Posterior cingulate gyrus (tissue), 11 donors: Measurements from ENCODE around the gene NRDC.
"Not testable (repeated sequence)": the region's sequence is repeated elsewhere in the genome, so short reads cannot be mapped to it uniquely, and the experiment has no call there.

ENCODE experiments used
- DNase-seq, 10 donors: peaks; one replicate each; pipeline versions ENCODE4 v3.0.0 to v3.0.0-alpha.2; 2020 to 2021; ENCODE audit warnings: mixed read lengths in 3 of 10
- intact Hi-C: fragments of 100-400 bp; cut with DNase I; formaldehyde crosslinking; loops from one replicate; pipeline ENCODE4 v1.15.1; 2023

The NRDC gene

DNA sequence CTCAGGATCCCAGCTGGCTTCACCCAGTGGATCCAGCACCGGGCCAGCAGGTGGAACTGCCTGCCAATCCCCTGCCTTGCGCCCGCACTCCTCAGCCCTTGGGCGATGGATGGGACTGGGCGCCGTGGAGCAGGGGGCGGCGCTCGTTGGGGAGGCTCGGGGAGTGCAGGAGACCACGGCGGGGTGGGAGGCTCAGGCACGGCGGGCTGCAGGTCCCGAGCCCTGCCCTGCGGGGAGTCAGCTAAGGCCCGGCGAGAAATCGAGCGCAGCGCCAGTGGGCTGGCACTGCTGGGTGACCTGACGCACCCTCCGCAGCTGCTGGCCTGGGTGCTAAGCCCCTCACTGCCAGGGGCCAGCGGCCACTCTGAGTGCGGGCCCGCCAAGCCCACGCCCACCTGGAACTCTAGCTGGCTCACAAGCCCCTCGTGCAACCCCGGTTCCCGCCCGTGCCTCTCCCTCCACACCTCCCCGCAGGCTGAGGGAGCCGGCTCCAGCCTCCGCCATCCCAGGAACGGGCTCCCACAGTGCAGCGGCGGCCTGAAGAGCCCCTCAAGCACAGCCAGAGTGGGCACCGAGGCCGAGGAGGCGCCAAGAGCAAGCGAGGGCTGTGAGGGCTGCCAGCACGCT, 31.1 kb downstream of the NRDC start:
- intact Hi-C loops = no loop called here
- no peak for DNase-seq

DNA sequence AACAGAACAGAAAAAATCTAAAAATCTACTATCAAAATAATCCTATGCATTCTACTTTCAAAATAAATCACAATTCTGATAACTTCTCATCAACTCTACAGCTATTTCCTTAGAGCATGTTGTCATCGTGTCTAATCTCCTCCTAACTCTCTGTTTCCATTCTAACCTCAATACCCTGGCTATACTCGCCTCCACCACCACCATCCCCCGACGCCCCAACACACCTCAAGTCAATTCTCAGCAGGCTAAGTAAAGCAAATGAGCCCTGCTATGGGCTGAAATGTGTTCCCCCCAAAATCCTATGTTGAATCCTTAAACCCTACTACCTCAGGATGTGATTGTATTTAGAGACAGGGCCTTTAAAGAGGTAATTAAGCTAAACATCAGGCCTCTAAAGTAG, 34.6 kb downstream of the NRDC start:
- intact Hi-C loops = no loop called here
- DNase-seq = no peak

DNA sequence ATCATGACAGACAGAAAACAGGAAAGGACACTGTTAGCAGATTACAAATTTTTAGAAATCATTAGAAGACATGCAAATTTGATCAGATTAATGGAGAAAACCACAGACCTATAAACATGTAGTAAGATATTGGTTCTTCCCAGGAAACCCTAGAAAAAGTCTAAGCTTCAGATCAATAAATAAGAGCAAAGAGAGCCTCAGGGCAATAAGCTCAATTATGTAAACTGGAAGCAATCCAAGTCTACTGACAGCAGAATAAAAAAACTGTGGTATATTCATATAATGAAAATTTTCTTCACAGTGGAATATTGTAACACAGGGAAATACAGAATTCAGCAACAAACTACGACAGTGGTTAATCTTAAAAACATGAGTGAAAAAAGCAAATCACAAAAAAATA, 36.3 kb downstream of the NRDC start:
- DNase-seq = no peak
- intact Hi-C loops = no loop called here

DNA sequence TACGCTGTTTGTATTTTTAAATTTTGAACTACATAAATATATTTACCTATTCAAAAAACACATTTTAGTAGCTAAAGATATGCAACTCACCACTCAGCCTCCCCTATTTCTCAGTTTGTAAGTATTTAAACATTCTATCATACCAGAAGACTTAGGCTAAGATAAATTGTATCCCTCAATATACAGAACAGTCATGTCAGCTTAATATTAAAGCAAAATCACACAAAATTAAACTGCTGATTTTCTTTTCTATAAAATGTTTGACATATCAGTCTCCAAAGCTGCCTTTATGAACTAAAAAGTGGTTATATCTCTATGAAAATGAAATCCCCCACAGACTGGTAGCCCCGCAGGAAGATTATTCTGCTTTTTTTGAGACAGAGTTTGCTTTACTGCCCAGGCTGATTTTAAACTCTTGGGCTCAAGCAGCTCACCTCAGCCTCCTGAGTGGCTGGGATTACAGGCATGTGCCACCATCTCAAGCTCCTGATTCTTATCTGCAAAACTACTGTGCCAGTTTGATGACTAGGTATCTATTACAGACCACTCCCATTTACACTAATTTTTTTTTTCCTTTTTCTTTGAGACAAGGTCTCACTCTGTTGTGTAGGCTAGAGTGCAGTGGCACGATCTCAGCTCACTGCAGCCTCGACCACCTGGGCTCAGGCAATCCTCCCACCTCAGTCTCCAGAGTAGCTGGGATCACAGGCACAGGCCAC, 37.6 kb downstream of the NRDC start:
- DNase-seq = no peak
- intact Hi-C loops = no loop called here

DNA sequence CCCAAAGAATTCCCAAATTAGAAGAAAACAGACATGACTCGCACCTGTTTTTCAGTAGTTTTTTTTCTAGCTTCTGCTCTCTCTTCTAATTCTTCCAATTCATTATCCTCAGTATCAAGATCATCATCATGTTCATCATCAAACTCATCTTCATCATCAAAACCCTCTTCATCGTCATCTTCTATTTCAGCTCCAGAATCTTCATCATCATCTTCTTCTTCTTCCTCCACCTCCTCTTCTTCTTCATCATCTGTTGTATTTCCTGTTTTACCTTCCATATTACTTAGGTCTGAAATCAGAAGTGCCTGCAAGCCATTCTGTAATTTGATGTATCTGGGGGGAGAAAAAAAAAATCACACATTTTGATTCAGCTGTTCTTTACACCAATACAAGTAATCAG, 38.3 kb downstream of the NRDC start:
- DNase-seq = no peak
- intact Hi-C loops = no loop called here

DNA sequence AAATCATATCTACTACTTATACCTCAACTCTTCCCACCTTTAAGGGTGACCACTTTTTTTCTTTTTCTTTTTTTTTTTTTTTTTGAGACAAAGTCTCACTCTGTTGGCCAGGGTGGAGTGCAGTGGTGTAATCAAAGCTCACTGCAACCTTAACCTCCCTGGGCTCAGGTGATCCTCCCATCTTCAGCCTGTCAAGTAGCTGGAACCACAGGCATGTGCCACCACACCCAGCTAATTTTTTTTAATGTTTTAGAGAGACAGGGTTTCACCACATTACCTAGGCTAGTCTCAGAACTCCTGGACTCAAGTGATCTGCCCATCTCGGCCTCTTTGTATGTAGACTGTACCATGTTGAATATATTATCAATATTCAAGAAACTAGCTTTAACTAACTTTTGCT, 39.4 kb downstream of the NRDC start:
- intact Hi-C loops = no loop called here
- no peak for DNase-seq

DNA sequence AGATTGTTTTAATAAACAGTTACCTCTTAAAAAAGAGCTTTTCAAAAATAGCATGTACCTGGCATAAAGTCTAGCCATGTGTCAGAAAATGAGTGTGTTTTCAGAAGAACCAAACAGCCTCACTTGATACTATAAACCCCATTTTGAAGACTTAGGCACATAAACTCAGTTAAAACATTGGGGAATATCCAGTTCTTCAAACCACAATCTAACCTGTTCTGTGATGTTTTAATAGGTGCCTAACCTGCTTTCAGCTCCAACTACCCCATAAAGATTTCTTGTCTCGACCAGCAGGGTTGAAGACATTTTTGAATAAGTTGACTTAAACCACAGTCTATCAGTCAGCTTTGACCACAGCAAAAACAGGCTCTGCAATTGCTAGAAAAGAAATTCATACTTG, 41.3 kb downstream of the NRDC start:
- intact Hi-C loops = no loop called here
- no peak for DNase-seq

DNA sequence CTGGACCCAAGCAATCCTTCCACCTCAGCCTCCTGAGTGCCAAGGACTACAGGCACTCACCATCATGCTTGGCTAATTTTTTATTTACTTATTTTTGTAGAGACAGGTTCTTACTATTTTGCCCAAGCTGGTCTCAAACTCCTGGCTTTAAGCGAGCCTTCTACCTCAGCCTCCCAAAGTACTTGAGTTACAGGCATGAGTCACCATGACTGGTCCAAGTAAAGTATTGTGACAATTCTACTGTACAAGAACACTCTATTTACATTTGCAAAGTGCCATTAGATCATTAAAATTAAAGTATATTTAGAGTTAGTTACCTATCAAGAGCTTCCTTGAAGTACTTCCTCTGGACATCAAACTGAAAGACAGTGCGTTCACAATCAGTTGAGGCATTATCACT, 44.8 kb downstream of the NRDC start:
- DNase-seq = no peak
- intact Hi-C loops = no loop called here

DNA sequence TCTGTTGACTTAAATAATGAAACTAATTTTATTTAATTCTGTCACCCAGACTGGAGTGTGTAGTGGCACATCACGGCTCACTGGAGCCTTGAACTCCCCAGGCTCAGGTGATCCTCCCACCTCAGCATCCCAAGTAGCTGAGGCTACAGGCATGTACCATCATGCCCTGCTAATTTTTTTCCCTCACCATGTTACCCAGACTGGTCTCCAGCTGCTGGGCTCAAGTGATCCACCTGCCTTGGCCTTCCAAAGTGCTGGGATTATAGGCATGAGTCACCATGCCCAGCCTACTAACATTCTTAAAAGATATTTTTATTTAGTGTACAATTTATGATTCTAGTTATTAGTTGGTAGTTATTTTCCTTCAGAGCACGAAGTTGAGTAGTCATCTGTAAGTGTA, 49.5 kb downstream of the NRDC start:
- DNase-seq = no peak

DNA sequence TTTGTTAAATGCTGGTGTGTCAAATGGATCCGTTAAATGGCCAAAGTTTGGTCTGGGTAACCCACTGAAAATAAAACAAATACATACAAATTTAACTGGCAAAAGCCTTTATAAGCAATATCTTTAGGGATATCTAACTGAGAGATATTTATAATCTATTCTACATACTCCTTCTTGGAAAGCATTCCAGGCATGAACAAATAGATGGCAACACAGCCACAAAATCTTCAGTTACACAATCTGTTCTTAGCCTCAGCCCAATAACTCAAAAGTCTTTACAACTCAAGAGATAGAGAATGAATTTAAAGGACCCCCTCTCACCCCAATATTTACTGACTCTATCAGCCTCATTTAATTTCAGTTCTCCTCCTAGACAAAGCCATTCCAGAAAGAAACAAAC, 58.7 kb downstream of the NRDC start:
- intact Hi-C loops = no loop called here
- no peak for DNase-seq

More for the DNA sequence above, 49.5 kb downstream of the NRDC start:
- intact Hi-C loops = no loop called here

DNA sequence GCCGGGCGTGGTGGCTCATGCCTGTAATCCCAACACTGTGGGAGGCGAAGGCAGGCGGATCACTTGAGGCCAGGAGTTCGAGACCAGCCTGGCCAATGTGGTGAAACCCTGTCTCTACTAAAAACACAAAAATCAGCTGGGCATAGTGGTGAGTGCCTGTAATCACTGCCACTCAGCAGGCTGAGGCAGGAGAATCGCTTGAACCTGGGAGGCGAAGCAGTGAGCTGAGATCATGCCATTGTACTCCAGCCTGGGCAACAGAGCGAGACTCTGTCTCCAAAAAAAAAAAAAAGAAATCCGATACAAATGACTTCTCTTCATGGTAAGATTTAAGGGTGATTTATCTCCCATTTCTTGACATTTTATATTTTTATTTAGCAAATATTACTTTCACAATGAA, 59.5 kb downstream of the NRDC start:
- DNase-seq = not testable (repeated sequence)

DNA sequence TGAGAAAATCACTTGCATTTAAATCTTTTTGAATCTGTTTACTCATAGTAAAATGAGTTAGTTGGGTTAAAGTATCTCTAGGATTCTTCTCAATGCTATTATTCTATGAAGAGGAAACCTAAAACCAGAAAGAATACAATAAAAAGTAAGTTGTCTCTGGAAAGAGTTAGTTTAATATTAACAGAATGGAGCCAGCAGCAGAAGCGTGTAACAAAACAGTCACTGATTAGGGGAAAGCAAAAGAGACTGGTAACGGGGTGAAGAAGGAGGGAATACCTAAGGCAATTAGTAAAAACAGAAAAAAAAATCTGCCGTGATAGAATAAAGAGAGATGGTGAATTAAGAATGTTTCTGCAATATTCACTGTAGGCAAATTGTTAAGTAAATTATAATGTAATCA, 60.0 kb downstream of the NRDC start:
- intact Hi-C loops = no loop called here
- no peak for DNase-seq

More for the DNA sequence above, 59.5 kb downstream of the NRDC start:
- intact Hi-C loops = not testable (repeated sequence)

DNA sequence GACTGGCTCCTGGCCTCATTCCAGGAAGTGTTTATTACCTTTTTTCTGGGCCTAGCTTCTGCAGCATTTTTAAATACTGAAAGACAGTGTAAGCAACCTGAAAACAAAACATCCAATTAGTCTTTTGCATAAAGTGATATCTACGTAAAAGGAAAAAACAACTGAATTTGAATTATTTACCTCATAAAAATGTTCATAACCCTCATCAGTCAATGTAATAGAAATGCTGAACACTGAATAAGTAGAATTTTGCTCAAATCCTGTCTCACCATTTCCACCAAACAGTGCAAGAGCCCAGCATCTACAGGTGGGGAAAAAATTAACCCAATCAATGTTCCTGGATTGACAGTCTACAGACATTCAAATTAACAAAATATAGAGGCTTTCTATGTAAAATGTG, 64.0 kb downstream of the NRDC start:
- intact Hi-C loops = no loop called here

DNA sequence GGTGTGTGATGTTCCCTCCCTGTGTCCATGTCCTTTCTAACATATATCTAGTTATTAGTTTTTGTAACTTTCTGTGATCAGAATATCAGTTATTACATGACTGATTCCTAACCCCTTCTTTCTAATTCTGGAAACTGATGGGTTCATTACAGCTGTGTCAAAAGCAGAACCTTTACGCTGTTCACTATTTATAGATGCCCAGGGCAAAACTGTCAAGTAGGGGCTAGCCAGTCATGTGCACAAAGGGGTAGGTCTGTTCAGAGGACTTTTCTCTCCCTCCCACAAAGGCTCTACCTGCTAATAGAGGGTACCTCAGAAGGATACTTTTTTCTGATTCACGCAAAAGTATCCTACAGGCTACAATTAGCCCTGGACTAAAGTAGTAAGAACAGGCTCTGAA, 79.2 kb downstream of the NRDC start:
- DNase-seq = no peak
- intact Hi-C loops = no loop called here

More for the DNA sequence above, 64.0 kb downstream of the NRDC start:
- no peak for DNase-seq

DNA sequence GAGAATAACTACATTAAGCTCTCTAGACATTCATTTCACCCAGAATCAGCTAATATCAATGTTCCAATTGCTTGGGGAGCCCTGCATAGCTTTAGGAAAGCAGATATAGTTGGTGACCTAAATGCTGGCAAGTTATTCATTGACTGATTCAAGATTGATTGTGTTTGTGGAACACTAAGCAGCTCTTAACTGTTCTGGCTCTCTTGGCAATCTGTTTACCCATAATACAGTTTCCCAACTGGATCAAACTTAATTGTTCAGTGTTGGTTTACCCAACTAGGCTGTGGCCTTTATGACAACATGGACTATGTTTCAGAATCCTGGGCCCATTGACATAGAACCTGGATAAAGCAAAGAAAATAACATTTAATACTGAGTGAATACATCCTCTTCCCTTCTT, 83.7 kb downstream of the NRDC start:
- no peak for DNase-seq
- intact Hi-C loops = no loop called here

DNA sequence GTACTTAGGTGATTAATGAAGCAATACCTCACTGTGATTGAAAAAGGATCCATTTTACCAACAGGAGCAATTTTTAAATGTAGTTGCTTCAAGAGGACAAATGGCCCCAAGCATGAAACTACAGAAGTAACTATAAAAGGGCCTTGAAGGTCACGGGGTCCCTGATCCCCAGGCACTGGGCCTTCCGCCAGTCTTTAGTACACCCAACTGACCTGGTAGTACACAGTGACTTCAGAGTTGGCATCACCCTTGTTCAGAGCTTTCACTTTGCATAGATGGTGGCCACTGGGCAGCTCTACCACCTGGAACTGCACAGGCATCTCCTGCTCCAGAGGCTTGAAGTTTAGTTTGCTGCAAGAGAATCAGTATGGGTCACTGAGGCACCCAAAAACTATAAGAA, 84.3 kb downstream of the NRDC start:
- intact Hi-C loops = no loop called here
- no peak for DNase-seq

DNA sequence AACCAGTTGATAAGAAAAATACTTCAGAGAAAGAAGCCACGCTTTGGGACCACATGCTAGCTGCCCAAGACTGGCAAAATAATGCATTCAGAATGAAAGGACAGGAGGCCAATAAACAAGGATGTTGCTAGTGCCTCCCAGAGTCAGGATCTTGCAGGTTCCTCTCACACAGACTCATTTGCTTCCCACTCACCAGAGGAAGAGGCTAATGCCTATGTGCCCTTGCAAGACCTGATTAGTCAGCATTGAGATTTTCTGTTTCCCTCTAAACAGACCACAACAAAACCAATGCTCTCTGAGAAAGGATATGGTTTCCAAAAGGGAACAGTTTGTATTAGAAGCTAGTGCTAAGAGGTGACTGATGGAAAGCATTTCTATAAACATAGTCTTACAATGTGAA, 85.7 kb downstream of the NRDC start:
- DNase-seq = no peak
- intact Hi-C loops = no loop called here

DNA sequence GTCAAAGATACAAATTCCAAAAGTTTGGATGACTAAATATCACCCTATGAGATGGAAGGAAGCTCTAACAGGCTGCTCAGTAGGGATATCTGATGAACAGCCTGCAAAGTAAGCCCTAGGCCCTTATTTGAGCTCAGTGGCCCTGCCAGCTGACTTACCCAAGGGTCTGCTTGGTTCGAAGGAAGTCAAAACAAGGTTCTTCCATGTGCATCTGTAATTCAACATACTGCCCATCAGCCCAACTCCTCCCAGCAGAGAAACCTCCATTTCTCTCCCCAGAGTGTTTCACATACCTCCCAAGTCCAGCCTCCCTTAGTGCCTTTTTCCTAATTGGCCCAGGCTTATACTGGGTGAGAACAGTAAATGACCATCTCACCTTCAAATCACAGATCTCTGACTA, 86.6 kb downstream of the NRDC start:
- intact Hi-C loops = no loop called here
- no peak for DNase-seq

DNA sequence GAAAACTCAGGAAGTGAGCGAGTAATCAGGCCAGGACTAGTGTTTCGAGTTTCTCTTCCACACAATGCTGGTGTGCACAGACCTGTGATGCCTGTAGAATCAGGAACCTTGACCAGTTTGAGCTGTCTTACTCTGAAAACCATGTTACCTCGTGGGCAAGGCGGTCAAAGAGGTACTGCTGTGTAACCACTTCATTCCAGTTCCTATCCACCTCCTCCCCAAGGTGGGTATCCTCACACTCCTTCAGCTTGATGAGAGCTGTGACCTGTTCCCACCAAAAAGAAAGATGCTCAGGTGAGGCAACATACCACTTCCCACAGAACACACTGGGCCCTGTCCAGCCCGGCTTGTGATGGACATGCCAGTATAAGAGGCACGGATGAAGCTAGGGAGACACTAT, 88.1 kb downstream of the NRDC start:
- DNase-seq = no peak
- intact Hi-C loops = no loop called here

DNA sequence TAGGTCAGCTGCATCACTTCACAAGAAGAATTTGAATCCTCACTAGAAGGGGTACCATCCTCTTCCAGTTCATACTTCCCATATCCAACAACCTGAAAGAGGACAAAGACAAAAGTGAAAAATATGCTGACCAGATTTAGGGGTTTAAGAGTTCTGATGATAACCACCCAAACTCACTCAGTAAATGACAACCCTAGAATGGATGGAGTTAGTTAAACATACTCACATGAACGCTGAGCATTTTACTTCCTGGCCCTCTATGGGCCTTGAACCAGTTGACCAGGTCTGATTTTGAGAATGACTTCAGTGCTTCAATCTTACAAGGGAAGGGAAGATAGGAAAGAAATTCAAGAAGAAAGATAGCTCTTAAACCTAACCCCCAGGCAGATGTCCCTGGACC, 89.2 kb downstream of the NRDC start:
- intact Hi-C loops = no loop called here
- DNase-seq = no peak

DNA sequence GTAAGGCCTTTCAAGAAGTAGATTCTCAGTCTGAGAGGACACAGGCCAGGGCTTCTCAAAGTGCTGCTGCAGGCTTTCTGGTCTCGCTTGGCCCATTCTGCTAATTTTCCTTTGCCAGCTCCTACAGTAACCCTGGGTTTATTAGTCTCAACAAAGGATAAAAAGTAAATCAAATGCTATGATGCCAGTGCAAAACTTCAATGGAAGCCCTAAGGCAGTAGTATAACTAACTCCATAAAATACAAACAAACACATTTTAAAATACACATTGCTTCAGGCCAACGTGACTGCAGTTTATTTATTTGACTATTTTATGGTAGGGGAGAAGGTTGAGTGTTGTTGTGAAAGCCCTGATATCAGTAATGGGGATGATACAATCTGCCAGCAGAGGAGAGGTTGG, 89.6 kb downstream of the NRDC start:
- DNase-seq = no peak
- intact Hi-C loops = no loop called here

DNA sequence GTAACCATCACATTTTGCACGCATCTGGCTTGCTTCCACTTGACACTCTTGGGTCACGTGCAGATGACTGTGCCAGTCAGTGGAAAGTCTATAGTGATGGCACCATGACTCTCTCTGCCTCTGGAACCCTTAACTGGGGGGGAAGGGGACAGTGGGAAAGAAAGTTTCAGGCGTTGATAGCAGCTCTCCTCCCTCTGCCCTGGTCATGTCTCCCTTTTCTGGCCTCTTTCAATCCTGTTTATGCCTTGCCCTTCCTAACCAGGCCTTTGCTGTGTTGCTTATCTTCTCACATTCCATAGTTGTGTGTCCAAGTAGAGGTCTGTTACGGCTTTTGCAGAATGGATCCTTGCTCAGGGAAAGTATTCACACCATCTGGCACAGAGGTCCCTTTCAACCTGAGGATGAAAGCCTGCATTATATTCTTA, 93.5 kb downstream of the NRDC start:
- DNase-seq = peak in 1 of 10 donors; percentile 11
- intact Hi-C loops = no loop called here

DNA sequence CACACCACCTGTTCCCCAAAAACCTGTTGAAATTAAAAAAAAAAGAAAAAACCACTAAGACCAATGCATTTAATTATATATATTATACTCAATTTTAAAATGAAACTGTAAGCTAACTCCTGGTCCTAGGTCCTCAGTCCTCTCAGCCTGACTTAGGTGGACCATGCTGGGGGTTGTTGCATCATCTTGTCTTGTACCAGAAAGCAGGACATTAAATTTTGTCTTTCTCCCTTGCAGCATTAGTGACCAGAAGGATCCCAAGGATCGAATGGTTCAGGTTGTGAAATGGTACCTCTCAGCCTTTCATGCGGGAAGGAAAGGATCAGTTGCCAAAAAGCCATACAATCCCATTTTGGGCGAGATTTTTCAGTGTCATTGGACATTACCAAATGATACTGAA, 97.6 kb downstream of the NRDC start:
- no peak for DNase-seq
- intact Hi-C loops = no loop called here
